ENCODE measurements around the gene ACE2.

- TF ChIP-seq CTCF (IDR thresholded peaks at IDR 0.05; ENCODE audit: poor library complexity, severe bottlenecking) (no peak), REST (IDR thresholded peaks at IDR 0.05; ENCODE audit: borderline replicate concordance) (no peak), EZH2 (IDR thresholded peaks at IDR 0.05; ENCODE audit: borderline replicate concordance, insufficient read depth, low read length, poor library complexity, severe bottlenecking) (no peak), EP300 (conservative IDR thresholded peaks at IDR 0.05; ENCODE audit: poor library complexity, severe bottlenecking) (no peak), SMC3 (conservative IDR thresholded peaks at IDR 0.05; ENCODE audit: poor library complexity) (no peak), POLR2AphosphoS5 (IDR thresholded peaks at IDR 0.05) (no peak), RAD21 (conservative IDR thresholded peaks at IDR 0.05) (no peak), TAF1 (IDR thresholded peaks at IDR 0.05; ENCODE audit: low read depth) (no peak)
Observed at GRCh38 chrX:15598026-15598425, 2.7 kb downstream of the ACE2 start.

Measured in neural cell (in vitro differentiated cells).